Epithelial cell of esophagus (primary cell): ENCODE measurements around the gene SETBP1.

Source experiments
- DNase-seq: peaks from one replicate; pipeline ENCODE4 v3.0.0; 2010; ENCODE audit warnings: low read depth
- H3K4me3 ChIP-seq: 2 replicates; pipeline ENCODE4 v1.5.1; 2011; ENCODE audit warnings: mild to moderate bottlenecking, low read length, control low read depth
- CTCF ChIP-seq: IDR thresholded peaks from 2 replicates; pipeline ENCODE4 v1.5.1; 2011; ENCODE audit warnings: low read depth, mild to moderate bottlenecking, low read length, control low read depth, inconsistent platforms; ENCODE audit not compliant: insufficient read depth; ENCODE audit errors: missing control alignments

SETBP1 gene

GRCh38 chr18:45006934-45007333 is 326.2 kb downstream of the SETBP1 start:
- TF ChIP-seq CTCF: no peak
- no peak overlapping the region for H3K4me3 ChIP-seq
- DNase-seq: no peak

GRCh38 chr18:45007531-45007930 is 326.8 kb downstream of the SETBP1 start:
- TF ChIP-seq CTCF: no peak
- DNase-seq: no peak
- H3K4me3 ChIP-seq: no peak overlapping the region

GRCh38 chr18:45008694-45009413 is 328.2 kb downstream of the SETBP1 start:
- TF ChIP-seq CTCF: no peak
- H3K4me3 ChIP-seq: no peak overlapping the region
- no peak for DNase-seq

GRCh38 chr18:45009756-45010155 is 329.1 kb downstream of the SETBP1 start:
- no peak for TF ChIP-seq CTCF
- no peak overlapping the region for H3K4me3 ChIP-seq

GRCh38 chr18:45012286-45012685 is 331.6 kb downstream of the SETBP1 start:
- no peak for DNase-seq
- no peak overlapping the region for H3K4me3 ChIP-seq
- TF ChIP-seq CTCF: no peak

More at GRCh38 chr18:45009756-45010155, 329.1 kb downstream of the SETBP1 start:
- DNase-seq: no peak

GRCh38 chr18:45014047-45014501 is 333.4 kb downstream of the SETBP1 start:
- no peak overlapping the region for H3K4me3 ChIP-seq
- DNase-seq: peak; percentile 84
- peak; percentile 48 for TF ChIP-seq CTCF

GRCh38 chr18:45015788-45016128 is 335.1 kb downstream of the SETBP1 start:
- H3K4me3 ChIP-seq: no peak overlapping the region
- DNase-seq: no peak
- TF ChIP-seq CTCF: no peak
